ENCODE results near the gene TTLL5. TPM values are rescaled to one million over a fixed set of nuclear protein-coding genes. Genes with fewer than 3 reads are reported as not detected.

TTLL5 gene
- 18.6 TPM for polyA plus RNA-seq (2013, experiment 1 of 2)
- polyA plus RNA-seq (2013, experiment 2 of 2) = 17.5 TPM

GRCh38 chr14:75660630-75661498 lies at the start of gene TTLL5, which contains the start of gene ERG28:
TSS of gene TTLL5 (plus strand) at chr14:75661246. CDS start at chr14:75663150, 1,904 bp downstream.
TSS of gene ERG28 (minus strand) at chr14:75660876. CDS start at chr14:75657502, 3,374 bp downstream.
- peak within 1 kb of the TSS in 1 of 2 experiments; percentile 93 for H3K23ac ChIP-seq (ENCODE audit: low read length in 2 of 2)

GRCh38 chr14:75612157-75612556 lies 48.9 kb upstream of the TTLL5 start:
- Histone ChIP-seq H3K9ac (ENCODE audit: low read length) (no peak overlapping the region), H3K4me2 (ENCODE audit: low read length, poor library complexity, severe bottlenecking) (no peak overlapping the region)

More at GRCh38 chr14:75660630-75661498, at the start of gene TTLL5, which contains the start of gene ERG28:
- H2BK15ac ChIP-seq (ENCODE audit: low read depth, poor library complexity, severe bottlenecking) = no peak within 1 kb of the TSS
- peak; percentile 99 for DNase-seq
- peak within 1 kb of the TSS; percentile 61 to 77 for H3K18ac ChIP-seq (ENCODE audit: low read depth in 1 of 2, low read length in 2 of 2)
- H3K4me2 ChIP-seq (ENCODE audit: low read length, poor library complexity, severe bottlenecking) = peak within 1 kb of the TSS; percentile 83
- peak within 1 kb of the TSS in 1 of 2 experiments; percentile 77 for H3K14ac ChIP-seq (ENCODE audit: low read length in 2 of 2)
- peak within 1 kb of the TSS; percentile 72 for H3K27ac ChIP-seq (ENCODE audit: low read length, poor library complexity, severe bottlenecking)
- peak within 1 kb of the TSS; percentile 94 for H3K9ac ChIP-seq (ENCODE audit: low read length)
- H3K27me3 ChIP-seq (ENCODE audit: control insufficient read depth in 1 of 2, insufficient read depth in 1 of 2, low read length in 2 of 2) = no peaks in the 10 kb centered on the region
- H4K91ac ChIP-seq (ENCODE audit: low read length) = no peak within 1 kb of the TSS
- H3K4me3 ChIP-seq (ENCODE audit: insufficient read depth in 1 of 2, low read depth in 1 of 2, low read length in 2 of 2) = peak within 1 kb of the TSS; percentile 88 to 92
- no peak within 1 kb of the TSS for H2AK5ac ChIP-seq (ENCODE audit: low read length, severe bottlenecking)
- peaks cover 21% of the 10 kb centered on the region for H3K79me1 ChIP-seq (replicated peaks; ENCODE audit: low read length, poor library complexity, severe bottlenecking)
- WGBS = under 1% methylated on average over 59 of the region's 60 CpGs
- peak within 1 kb of the TSS; percentile 91 for H2AFZ ChIP-seq (ENCODE audit: low read depth, low read length)
- peaks cover 0 to 40% of the 10 kb centered on the region in 2 experiments for H3K36me3 ChIP-seq (ENCODE audit: control insufficient read depth in 1 of 2, insufficient read depth in 2 of 2, low read depth in 1 of 2, low read length in 2 of 2)
- H2BK5ac ChIP-seq (ENCODE audit: low read depth, low read length, poor library complexity, severe bottlenecking) = no peak within 1 kb of the TSS
- H4K8ac ChIP-seq (ENCODE audit: low read length) = peak within 1 kb of the TSS; percentile 83
- H2BK12ac ChIP-seq (ENCODE audit: low read length in 2 of 2) = peak within 1 kb of the TSS in 1 of 2 experiments; percentile 45
- peaks cover 5% of the 10 kb centered on the region for H3K4me1 ChIP-seq (ENCODE audit: control insufficient read depth, insufficient read depth, low read depth, low read length)
- no peak within 1 kb of the TSS for H2BK120ac ChIP-seq (ENCODE audit: low read depth, low read length)
- peak within 1 kb of the TSS in 1 of 2 experiments; percentile 40 for H3K4ac ChIP-seq (ENCODE audit: low read depth in 1 of 2, low read length in 2 of 2)
- no peaks in the 10 kb centered on the region for H3K9me3 ChIP-seq (ENCODE audit: control insufficient read depth, low read length)

GRCh38 chr14:75614179-75614578 lies 46.9 kb upstream of the TTLL5 start:
- H3K4me3 ChIP-seq (ENCODE audit: insufficient read depth in 1 of 2, low read depth in 1 of 2, low read length in 2 of 2) = no peak overlapping the region
- H3K4me2 ChIP-seq (ENCODE audit: low read length, poor library complexity, severe bottlenecking) = no peak overlapping the region
- H2BK15ac ChIP-seq (ENCODE audit: low read depth, poor library complexity, severe bottlenecking) = no peak overlapping the region
- H3K79me1 ChIP-seq (replicated peaks; ENCODE audit: low read length, poor library complexity, severe bottlenecking) = peaks cover 47% of the 10 kb centered on the region
- H2BK12ac ChIP-seq (ENCODE audit: low read length in 2 of 2) = no peak overlapping the region
- DNase-seq = no peak
- no peak overlapping the region for H3K18ac ChIP-seq (ENCODE audit: low read depth in 1 of 2, low read length in 2 of 2)
- H3K4me1 ChIP-seq (ENCODE audit: control insufficient read depth, insufficient read depth, low read depth, low read length) = no peaks in the 10 kb centered on the region
- H2AK5ac ChIP-seq (ENCODE audit: low read length, severe bottlenecking) = no peak overlapping the region
- 64% methylated on average over 4 of the region's 4 CpGs for WGBS
- H4K91ac ChIP-seq (ENCODE audit: low read length) = no peak overlapping the region
- no peak overlapping the region for H4K8ac ChIP-seq (ENCODE audit: low read length)
- no peaks in the 10 kb centered on the region for H3K27me3 ChIP-seq (ENCODE audit: control insufficient read depth in 1 of 2, insufficient read depth in 1 of 2, low read length in 2 of 2)
- no peak overlapping the region for H2BK120ac ChIP-seq (ENCODE audit: low read depth, low read length)
- H3K23ac ChIP-seq (ENCODE audit: low read length in 2 of 2) = no peak overlapping the region
- H3K14ac ChIP-seq (ENCODE audit: low read length in 2 of 2) = no peak overlapping the region
- no peak overlapping the region for H3K27ac ChIP-seq (ENCODE audit: low read length, poor library complexity, severe bottlenecking)
- no peak overlapping the region for H3K9ac ChIP-seq (ENCODE audit: low read length)
- no peak overlapping the region for H2BK5ac ChIP-seq (ENCODE audit: low read depth, low read length, poor library complexity, severe bottlenecking)
- no peak overlapping the region for H3K4ac ChIP-seq (ENCODE audit: low read depth in 1 of 2, low read length in 2 of 2)
- H3K9me3 ChIP-seq (ENCODE audit: control insufficient read depth, low read length) = no peaks in the 10 kb centered on the region
- H2AFZ ChIP-seq (ENCODE audit: low read depth, low read length) = no peak overlapping the region
- no peaks in the 10 kb centered on the region for H3K36me3 ChIP-seq (ENCODE audit: control insufficient read depth in 1 of 2, insufficient read depth in 2 of 2, low read depth in 1 of 2, low read length in 2 of 2)

More at GRCh38 chr14:75612157-75612556, 48.9 kb upstream of the TTLL5 start:
- WGBS = 65% methylated on average over 4 of the region's 4 CpGs
- Histone ChIP-seq H3K4ac (ENCODE audit: low read depth in 1 of 2, low read length in 2 of 2) (no peak overlapping the region), H3K27ac (ENCODE audit: low read length, poor library complexity, severe bottlenecking) (no peak overlapping the region), H4K91ac (ENCODE audit: low read length) (no peak overlapping the region), H3K36me3 (ENCODE audit: control insufficient read depth in 1 of 2, insufficient read depth in 2 of 2, low read depth in 1 of 2, low read length in 2 of 2) (peaks cover 0 to 7% of the 10 kb centered on the region in 2 experiments), H4K8ac (ENCODE audit: low read length) (no peak overlapping the region), H2AK5ac (ENCODE audit: low read length, severe bottlenecking) (no peak overlapping the region), H3K4me1 (ENCODE audit: control insufficient read depth, insufficient read depth, low read depth, low read length) (no peaks in the 10 kb centered on the region), H2BK12ac (ENCODE audit: low read length in 2 of 2) (no peak overlapping the region), H2AFZ (ENCODE audit: low read depth, low read length) (no peak overlapping the region), H2BK5ac (ENCODE audit: low read depth, low read length, poor library complexity, severe bottlenecking) (no peak overlapping the region), H3K79me1 (replicated peaks; ENCODE audit: low read length, poor library complexity, severe bottlenecking) (peaks cover 57% of the 10 kb centered on the region), H2BK15ac (ENCODE audit: low read depth, poor library complexity, severe bottlenecking) (no peak overlapping the region), H3K9me3 (ENCODE audit: control insufficient read depth, low read length) (peaks cover 19% of the 10 kb centered on the region), H2BK120ac (ENCODE audit: low read depth, low read length) (no peak overlapping the region), H3K18ac (ENCODE audit: low read depth in 1 of 2, low read length in 2 of 2) (no peak overlapping the region), H3K4me3 (ENCODE audit: insufficient read depth in 1 of 2, low read depth in 1 of 2, low read length in 2 of 2) (no peak overlapping the region), H3K23ac (ENCODE audit: low read length in 2 of 2) (no peak overlapping the region), H3K27me3 (ENCODE audit: control insufficient read depth in 1 of 2, insufficient read depth in 1 of 2, low read length in 2 of 2) (no peaks in the 10 kb centered on the region), H3K14ac (ENCODE audit: low read length in 2 of 2) (no peak overlapping the region)
- no peak for DNase-seq

- WGBS = 85% methylated on average over 4 of the region's 4 CpGs
These were observed 45.8 kb upstream of the TTLL5 start for GRCh38 chr14:75615200-75615599.

More at GRCh38 chr14:75615200-75615599, 45.8 kb upstream of the TTLL5 start:
- Histone ChIP-seq H2BK120ac (ENCODE audit: low read depth, low read length) (no peak overlapping the region), H3K27ac (ENCODE audit: low read length, poor library complexity, severe bottlenecking) (no peak overlapping the region), H3K4me1 (ENCODE audit: control insufficient read depth, insufficient read depth, low read depth, low read length) (no peaks in the 10 kb centered on the region), H3K23ac (ENCODE audit: low read length in 2 of 2) (no peak overlapping the region), H3K4me3 (ENCODE audit: insufficient read depth in 1 of 2, low read depth in 1 of 2, low read length in 2 of 2) (no peak overlapping the region), H2AFZ (ENCODE audit: low read depth, low read length) (no peak overlapping the region), H3K79me1 (replicated peaks; ENCODE audit: low read length, poor library complexity, severe bottlenecking) (peaks cover 40% of the 10 kb centered on the region), H2BK5ac (ENCODE audit: low read depth, low read length, poor library complexity, severe bottlenecking) (no peak overlapping the region), H3K14ac (ENCODE audit: low read length in 2 of 2) (no peak overlapping the region), H3K9me3 (ENCODE audit: control insufficient read depth, low read length) (no peaks in the 10 kb centered on the region), H3K4ac (ENCODE audit: low read depth in 1 of 2, low read length in 2 of 2) (no peak overlapping the region), H3K36me3 (ENCODE audit: control insufficient read depth in 1 of 2, insufficient read depth in 2 of 2, low read depth in 1 of 2, low read length in 2 of 2) (no peaks in the 10 kb centered on the region), H3K18ac (ENCODE audit: low read depth in 1 of 2, low read length in 2 of 2) (no peak overlapping the region), H3K27me3 (ENCODE audit: control insufficient read depth in 1 of 2, insufficient read depth in 1 of 2, low read length in 2 of 2) (no peaks in the 10 kb centered on the region), H4K91ac (ENCODE audit: low read length) (no peak overlapping the region), H2BK15ac (ENCODE audit: low read depth, poor library complexity, severe bottlenecking) (no peak overlapping the region), H2AK5ac (ENCODE audit: low read length, severe bottlenecking) (no peak overlapping the region), H3K4me2 (ENCODE audit: low read length, poor library complexity, severe bottlenecking) (no peak overlapping the region), H4K8ac (ENCODE audit: low read length) (no peak overlapping the region), H2BK12ac (ENCODE audit: low read length in 2 of 2) (no peak overlapping the region), H3K9ac (ENCODE audit: low read length) (no peak overlapping the region)
- no peak for DNase-seq
